PC-9 (cell line): ENCODE results near the gene MBOAT2.

Experiments
- EZH2 ChIP-seq: fragments of 200-600 bp; sonication (generic); IDR thresholded peaks from 2 replicates; pipeline ENCODE4 v1.8.0; 2017; ENCODE audit warnings: antibody characterized with exemption, low read depth
- TF ChIP-seq, protein P1 (sequence below): fragments of 200-600 bp; sonication (generic); conservative IDR thresholded peaks from 2 replicates; pipeline ENCODE4 v1.6.1; 2017; ENCODE audit warnings: mixed run types, antibody characterized with exemption, mild to moderate bottlenecking, moderate library complexity

GRCh38 chr2:8932702-8933101 lies 70.8 kb downstream of the MBOAT2 start:
- TF ChIP-seq, protein P1, sequence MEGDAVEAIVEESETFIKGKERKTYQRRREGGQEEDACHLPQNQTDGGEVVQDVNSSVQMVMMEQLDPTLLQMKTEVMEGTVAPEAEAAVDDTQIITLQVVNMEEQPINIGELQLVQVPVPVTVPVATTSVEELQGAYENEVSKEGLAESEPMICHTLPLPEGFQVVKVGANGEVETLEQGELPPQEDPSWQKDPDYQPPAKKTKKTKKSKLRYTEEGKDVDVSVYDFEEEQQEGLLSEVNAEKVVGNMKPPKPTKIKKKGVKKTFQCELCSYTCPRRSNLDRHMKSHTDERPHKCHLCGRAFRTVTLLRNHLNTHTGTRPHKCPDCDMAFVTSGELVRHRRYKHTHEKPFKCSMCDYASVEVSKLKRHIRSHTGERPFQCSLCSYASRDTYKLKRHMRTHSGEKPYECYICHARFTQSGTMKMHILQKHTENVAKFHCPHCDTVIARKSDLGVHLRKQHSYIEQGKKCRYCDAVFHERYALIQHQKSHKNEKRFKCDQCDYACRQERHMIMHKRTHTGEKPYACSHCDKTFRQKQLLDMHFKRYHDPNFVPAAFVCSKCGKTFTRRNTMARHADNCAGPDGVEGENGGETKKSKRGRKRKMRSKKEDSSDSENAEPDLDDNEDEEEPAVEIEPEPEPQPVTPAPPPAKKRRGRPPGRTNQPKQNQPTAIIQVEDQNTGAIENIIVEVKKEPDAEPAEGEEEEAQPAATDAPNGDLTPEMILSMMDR: no peak
- TF ChIP-seq EZH2: no peak
